ENCODE data around the gene ADAM23. TPM values are rescaled to one million over a fixed set of nuclear protein-coding genes. Genes with fewer than 3 reads are reported as not detected.

Gene ADAM23
- total RNA-seq, 4 donors from 2014 or later, result 0.37 to 4.6 (median 2.2) TPM

GRCh38 chr2:206603243-206603642 lies 159.9 kb downstream of the ADAM23 start:
- ATAC-seq (ENCODE audit: low FRiP score), result no peak
- TF ChIP-seq CTCF (IDR thresholded peaks at IDR 0.05), result no peak
- no peak for DNase-seq (ENCODE audit: low spot score)

- no peak for TF ChIP-seq CTCF (IDR thresholded peaks at IDR 0.05)
- DNase-seq (ENCODE audit: low spot score) (no peak), ATAC-seq (ENCODE audit: low FRiP score) (no peak)
Observed at GRCh38 chr2:206610451-206610850, 167.1 kb downstream of the ADAM23 start.

- DNase-seq (ENCODE audit: low spot score) (no peak), ATAC-seq (ENCODE audit: low FRiP score) (no peak)
- TF ChIP-seq CTCF (IDR thresholded peaks at IDR 0.05), result no peak
Observed at GRCh38 chr2:206611191-206611590, 167.9 kb downstream of the ADAM23 start.

- TF ChIP-seq CTCF (IDR thresholded peaks at IDR 0.05), result no peak
- no peak for DNase-seq (ENCODE audit: low spot score)
- ATAC-seq (ENCODE audit: low FRiP score), result no peak
Observed at GRCh38 chr2:206611736-206612135, 168.4 kb downstream of the ADAM23 start.

GRCh38 chr2:206614811-206615210 lies 171.5 kb downstream of the ADAM23 start:
- DNase-seq (ENCODE audit: low spot score) (no peak), ATAC-seq (ENCODE audit: low FRiP score) (no peak)
- TF ChIP-seq CTCF (IDR thresholded peaks at IDR 0.05), result no peak

GRCh38 chr2:206615417-206616089 lies 172.2 kb downstream of the ADAM23 start:
- DNase-seq (ENCODE audit: low spot score) (no peak), ATAC-seq (ENCODE audit: low FRiP score) (no peak)
- no peak for TF ChIP-seq CTCF (IDR thresholded peaks at IDR 0.05)

- ATAC-seq (ENCODE audit: low FRiP score) (no peak), DNase-seq (ENCODE audit: low spot score) (no peak)
- TF ChIP-seq CTCF (IDR thresholded peaks at IDR 0.05), result no peak
Observed at GRCh38 chr2:206616151-206616550, 172.8 kb downstream of the ADAM23 start.

All from omental fat pad (tissue), 4 donors.